Measurements from ENCODE around the gene RBPJ.

DNA sequence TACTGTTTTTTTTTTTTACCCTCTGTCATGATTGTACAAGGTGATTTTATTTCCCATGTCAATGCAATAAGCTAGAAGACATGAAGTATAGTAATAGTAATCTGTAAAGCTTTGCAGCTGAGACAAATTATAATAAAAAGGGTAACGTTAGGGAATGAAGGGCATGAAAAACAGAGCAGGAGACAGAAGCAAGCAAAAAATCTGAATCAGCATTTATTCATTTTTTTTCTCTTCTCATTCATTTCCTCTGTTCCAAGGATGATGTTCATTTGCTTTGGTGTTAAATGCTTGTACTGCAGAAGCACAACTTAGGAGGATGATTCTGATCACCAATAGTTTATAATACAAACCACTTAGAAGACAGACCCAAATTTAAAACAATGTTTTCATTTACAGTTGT is 105.1 kb downstream of the RBPJ start:
- no peak for TF ChIP-seq TCF7L2 (IDR thresholded peaks at IDR 0.05; ENCODE audit: low read depth, low read length)
- TF ChIP-seq POLR2AphosphoS5 (IDR thresholded peaks at IDR 0.05; ENCODE audit: low read depth, low read length), result no peak

All from Panc1 (cell line).